ENCODE measurements around the gene DIPK2A. TPM values are rescaled to one million over a fixed set of nuclear protein-coding genes. Genes with fewer than 3 reads are reported as not detected.

DIPK2A gene
- total RNA-seq, 2 experiments from 2014 or later, result 28.6 to 39.6 TPM

DNA sequence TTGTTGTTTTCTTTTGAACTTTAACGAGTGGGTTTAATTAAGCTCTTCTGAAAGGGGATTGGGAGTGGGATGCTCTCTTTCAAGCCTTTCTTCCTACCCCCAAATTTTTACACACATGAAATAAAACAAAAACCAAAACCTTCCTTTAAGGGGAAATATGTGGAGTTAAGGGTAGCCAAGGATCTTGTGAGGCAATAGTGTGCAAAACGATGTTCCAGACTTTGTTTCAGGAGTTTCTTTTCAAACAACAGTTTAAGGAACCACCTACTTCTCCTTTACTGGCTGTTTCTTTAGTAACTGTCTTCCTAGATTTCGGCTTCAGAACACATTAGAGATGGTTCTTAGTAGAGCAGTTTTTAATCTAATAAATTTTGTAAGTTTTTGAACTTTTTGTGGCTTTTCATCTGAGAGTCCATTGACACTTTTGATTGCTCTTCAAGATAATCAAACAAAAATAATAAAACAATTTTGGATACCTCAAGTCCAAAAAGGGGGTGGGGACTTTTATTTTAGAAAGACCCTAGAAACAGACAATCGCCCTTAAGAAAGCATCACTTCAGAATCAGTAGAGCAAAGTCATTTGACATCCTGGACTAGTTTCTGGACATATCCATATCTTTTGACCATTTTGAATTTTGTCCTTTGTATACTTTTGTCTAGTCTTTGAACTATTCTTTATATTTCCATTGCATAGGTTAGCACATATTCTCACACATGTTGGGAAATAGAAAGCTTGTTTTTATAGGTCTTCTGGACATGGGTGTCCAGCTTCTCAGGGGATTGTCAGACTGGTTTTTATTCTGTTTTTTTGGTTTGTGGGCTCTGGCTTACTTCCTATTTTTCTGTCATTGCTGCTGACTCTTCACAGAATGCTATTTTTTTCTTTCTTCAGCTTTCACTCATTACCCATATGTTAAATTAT lies 6.0 kb downstream of the DIPK2A start:
- ChIA-PET CTCF (ENCODE audit: unreplicated experiment) (no interaction called here), POLR2A (interaction anchor here (0.9 to 2.7 kb wide), 6 partner anchors 8 to 128 kb away, joined by 3 to 7 read pairs (median 4); partner anchors contain the start of gene SLC9A9)
- Histone ChIP-seq H3K9me3 (ENCODE audit: low read length) (peaks cover 6% of the 10 kb centered on the region; the same call in 1 of the 2 replicates), H3K36me3 (ENCODE audit: insufficient read depth, low read length) (peaks cover 14% of the 10 kb centered on the region), H3K4me3 (ENCODE audit: low read depth, low read length, poor library complexity, severe bottlenecking) (peak overlapping the region; percentile 42), H3K4me1 (ENCODE audit: insufficient read depth, low read length, poor library complexity, severe bottlenecking) (peaks cover 31% of the 10 kb centered on the region), H3K9me2 (ENCODE audit: insufficient read depth, low read length) (no peaks in the 10 kb centered on the region), H2AFZ (ENCODE audit: low read length) (no peak overlapping the region), H3K79me2 (ENCODE audit: insufficient read depth, low read depth, low read length) (peaks cover 96% of the 10 kb centered on the region), H3K27ac (ENCODE audit: low read depth, low read length, poor library complexity, severe bottlenecking) (no peak overlapping the region), H4K20me1 (ENCODE audit: insufficient read depth, low read length) (peaks cover 56% of the 10 kb centered on the region), H3K4me2 (ENCODE audit: low read length) (peak overlapping the region; percentile 90)
- TF ChIP-seq, protein P1, sequence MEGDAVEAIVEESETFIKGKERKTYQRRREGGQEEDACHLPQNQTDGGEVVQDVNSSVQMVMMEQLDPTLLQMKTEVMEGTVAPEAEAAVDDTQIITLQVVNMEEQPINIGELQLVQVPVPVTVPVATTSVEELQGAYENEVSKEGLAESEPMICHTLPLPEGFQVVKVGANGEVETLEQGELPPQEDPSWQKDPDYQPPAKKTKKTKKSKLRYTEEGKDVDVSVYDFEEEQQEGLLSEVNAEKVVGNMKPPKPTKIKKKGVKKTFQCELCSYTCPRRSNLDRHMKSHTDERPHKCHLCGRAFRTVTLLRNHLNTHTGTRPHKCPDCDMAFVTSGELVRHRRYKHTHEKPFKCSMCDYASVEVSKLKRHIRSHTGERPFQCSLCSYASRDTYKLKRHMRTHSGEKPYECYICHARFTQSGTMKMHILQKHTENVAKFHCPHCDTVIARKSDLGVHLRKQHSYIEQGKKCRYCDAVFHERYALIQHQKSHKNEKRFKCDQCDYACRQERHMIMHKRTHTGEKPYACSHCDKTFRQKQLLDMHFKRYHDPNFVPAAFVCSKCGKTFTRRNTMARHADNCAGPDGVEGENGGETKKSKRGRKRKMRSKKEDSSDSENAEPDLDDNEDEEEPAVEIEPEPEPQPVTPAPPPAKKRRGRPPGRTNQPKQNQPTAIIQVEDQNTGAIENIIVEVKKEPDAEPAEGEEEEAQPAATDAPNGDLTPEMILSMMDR (conservative IDR thresholded peaks at IDR 0.05; ENCODE audit: low read length), result no peak
- no peak for TF ChIP-seq EZH2phosphoT487 (IDR thresholded peaks at IDR 0.05; ENCODE audit: borderline replicate concordance, low read depth, low read length)
- BruUV-seq (replicated peaks), result no TSS peak
- intact Hi-C loops (cut with micrococcal nuclease; ENCODE audit: unreplicated experiment), result loop anchor here (10.0 kb wide), 2 partner anchors 1383 to 1953 kb away; partner anchors contain the start of gene PLS1
- no peak for DNase-seq (ENCODE audit: low spot score)

DNA sequence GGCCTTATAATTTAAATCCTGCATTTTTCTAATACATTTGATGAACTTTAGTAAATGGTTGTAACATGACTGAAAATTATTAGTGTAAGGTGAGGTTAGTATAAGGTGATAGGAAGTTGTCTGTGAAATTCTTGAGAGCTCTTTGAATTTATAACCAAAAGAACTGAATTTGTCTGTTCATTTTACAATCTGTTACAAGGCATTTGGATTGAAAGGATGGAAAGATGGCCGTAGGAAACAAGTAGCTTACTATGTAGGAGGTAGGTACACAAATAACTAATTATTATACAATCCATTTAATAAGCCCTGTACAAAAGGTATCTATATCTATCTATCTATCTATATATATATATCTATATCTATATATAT lies 6.6 kb downstream of the DIPK2A start:
- Histone ChIP-seq H3K36me3 (ENCODE audit: insufficient read depth, low read length) (peaks cover 18% of the 10 kb centered on the region), H3K4me2 (ENCODE audit: low read length) (peak overlapping the region; percentile 90), H3K9me2 (ENCODE audit: insufficient read depth, low read length) (no peaks in the 10 kb centered on the region), H3K27ac (ENCODE audit: low read depth, low read length, poor library complexity, severe bottlenecking) (no peak overlapping the region), H3K4me1 (ENCODE audit: insufficient read depth, low read length, poor library complexity, severe bottlenecking) (peaks cover 31% of the 10 kb centered on the region), H4K20me1 (ENCODE audit: insufficient read depth, low read length) (peaks cover 55% of the 10 kb centered on the region), H3K9me3 (ENCODE audit: low read length) (peaks cover 6% of the 10 kb centered on the region; the same call in 1 of the 2 replicates), H3K4me3 (ENCODE audit: low read depth, low read length, poor library complexity, severe bottlenecking) (no peak overlapping the region), H3K79me2 (ENCODE audit: insufficient read depth, low read depth, low read length) (peaks cover 97% of the 10 kb centered on the region), H2AFZ (ENCODE audit: low read length) (no peak overlapping the region)
- TF ChIP-seq, protein P1 (conservative IDR thresholded peaks at IDR 0.05; ENCODE audit: low read length), result no peak
- no peak for TF ChIP-seq EZH2phosphoT487 (IDR thresholded peaks at IDR 0.05; ENCODE audit: borderline replicate concordance, low read depth, low read length)
- BruUV-seq (replicated peaks), result no TSS peak
- no peak for DNase-seq (ENCODE audit: low spot score)
- ChIA-PET CTCF (ENCODE audit: unreplicated experiment) (no interaction called here), POLR2A (interaction anchor here (0.9 to 2.7 kb wide), 3 partner anchors 8 to 12 kb away, joined by 3 to 7 read pairs (median 5); no protein-coding TSS in a partner anchor)
- intact Hi-C loops (cut with micrococcal nuclease; ENCODE audit: unreplicated experiment), result loop anchor here (10.0 kb wide), 2 partner anchors 1383 to 1953 kb away; partner anchors contain the start of gene PLS1

Data from OCI-LY7 (cell line).